Smooth muscle cell (in vitro differentiated cells): ENCODE measurements around the gene PDP2. TPM values are rescaled to one million over a fixed set of nuclear protein-coding genes. Genes with fewer than 3 reads are reported as not detected.

Source experiments
- DNase-seq: peaks from one replicate; lab custom pipeline; 2025; ENCODE audit not compliant: unreplicated experiment; lab: John Stamatoyannopoulos, UW
- H2AFZ ChIP-seq: fragments of 200-600 bp; sonication (generic); 2 replicates; pipeline ENCODE4 v1.6.0; 2016; ENCODE audit warnings: antibody characterized with exemption, low read depth, mild to moderate bottlenecking
- H3F3A ChIP-seq: fragments of 200-600 bp; sonication (generic); 2 replicates; pipeline ENCODE4 v1.6.0; 2017; ENCODE audit warnings: antibody characterized with exemption, low read depth
- H3K27ac ChIP-seq: fragments of 200-600 bp; sonication (generic); 2 replicates; pipeline ENCODE4 v1.5.1; 2016; ENCODE audit warnings: low read depth, mild to moderate bottlenecking
- H3K27me3 ChIP-seq: fragments of 200-600 bp; sonication (generic); 2 replicates; pipeline ENCODE4 v1.6.1; 2016; ENCODE audit warnings: low read depth, mild to moderate bottlenecking
- H3K36me3 ChIP-seq: fragments of 200-600 bp; sonication (generic); 2 replicates; pipeline ENCODE4 v1.5.1; 2016; ENCODE audit warnings: low read depth
- H3K4me1 ChIP-seq: fragments of 200-600 bp; sonication (generic); 2 replicates; pipeline ENCODE4 v1.5.1; 2016; ENCODE audit warnings: low read depth
- H3K4me2 ChIP-seq: fragments of 200-600 bp; sonication (generic); 2 replicates; pipeline ENCODE4 v1.6.0; 2016; ENCODE audit warnings: mild to moderate bottlenecking
- H3K4me3 ChIP-seq: fragments of 200-600 bp; sonication (generic); 2 replicates; pipeline ENCODE4 v1.5.1; 2016; ENCODE audit warnings: mild to moderate bottlenecking
- H3K79me2 ChIP-seq: fragments of 200-600 bp; sonication (generic); 2 replicates; pipeline ENCODE4 v1.6.0; 2016; ENCODE audit warnings: low read depth, mild to moderate bottlenecking
- H3K9ac ChIP-seq: fragments of 200-600 bp; sonication (generic); 2 replicates; pipeline ENCODE4 v1.6.0; 2016; ENCODE audit warnings: low read depth
- H3K9me3 ChIP-seq: fragments of 200-600 bp; sonication (generic); replicated peaks from 2 replicates; pipeline ENCODE4 v1.5.1; 2016; ENCODE audit warnings: low read depth
- H4K20me1 ChIP-seq: fragments of 200-600 bp; sonication (generic); 2 replicates; pipeline ENCODE4 v1.6.0; 2016; ENCODE audit warnings: low read depth
- WGBS: methylation state at CpG from one replicate; pipeline ENCODE4 v1.1.7; 2016; ENCODE audit warnings: low lambda C conversion rate; 5-methylcytosine and 5-hydroxymethylcytosine counted together
- polyA plus RNA-seq: library from polyadenylated mRNA; unstranded; fragments of >200 nt; fragmentation: Nextera tagmentation; extraction: Ambion mirVana; gene quantifications from 2 replicates; pipeline ENCODE4 v1.2.1, GENCODE V29; 2016
- total RNA-seq: library from RNA; depleted of rRNA; stranded (reverse); fragments of >200 nt; gene quantifications from 2 replicates; pipeline ENCODE4 v1.2.3, GENCODE V29; 2014
- TF ChIP-seq, protein P1 (sequence below): fragments of 200-600 bp; sonication (generic); IDR thresholded peaks from 2 replicates; pipeline ENCODE4 v1.5.1; 2017; ENCODE audit warnings: borderline replicate concordance, mild to moderate bottlenecking, antibody characterized with exemption; ENCODE audit not compliant: insufficient read depth, poor library complexity, severe bottlenecking

The PDP2 gene
- total and polyA plus RNA-seq, 2 experiments from 2014 or later: 1.1 to 5.7 TPM

DNA sequence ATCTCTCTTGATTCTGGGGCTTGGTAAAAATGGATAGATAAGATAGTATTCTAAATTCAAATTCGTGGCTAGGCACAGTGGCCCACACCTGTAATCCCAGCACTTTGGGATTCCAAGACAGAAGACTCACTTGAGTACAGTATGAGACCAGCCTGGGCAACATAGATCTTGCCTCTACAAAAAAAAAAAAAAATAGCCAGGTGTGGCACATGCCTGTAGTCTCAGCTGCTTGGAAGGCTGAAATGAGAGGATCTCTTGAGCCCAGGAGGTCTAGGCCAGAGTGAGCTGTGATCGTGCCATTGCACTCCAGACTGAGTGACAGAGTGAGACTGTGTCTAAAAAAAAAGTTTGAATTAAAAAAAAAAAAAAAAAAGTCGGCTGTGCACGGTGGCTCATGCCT is 9.3 kb downstream of the PDP2 start:
- Histone ChIP-seq H3K4me3 (no peak overlapping the region), H3K9ac (no peak overlapping the region), H3K27me3 (no peaks in the 10 kb centered on the region), H3F3A (no peaks in the 10 kb centered on the region), H3K27ac (no peak overlapping the region), H2AFZ (no peak overlapping the region), H3K36me3 (no peaks in the 10 kb centered on the region), H3K4me2 (no peak overlapping the region), H3K9me3 (no peaks in the 10 kb centered on the region), H4K20me1 (peaks cover 22% of the 10 kb centered on the region), H3K79me2 (no peaks in the 10 kb centered on the region), H3K4me1 (no peaks in the 10 kb centered on the region)
- DNase-seq: no peak
- 89% methylated on average over 4 of the region's 4 CpGs for WGBS
- TF ChIP-seq, protein P1, sequence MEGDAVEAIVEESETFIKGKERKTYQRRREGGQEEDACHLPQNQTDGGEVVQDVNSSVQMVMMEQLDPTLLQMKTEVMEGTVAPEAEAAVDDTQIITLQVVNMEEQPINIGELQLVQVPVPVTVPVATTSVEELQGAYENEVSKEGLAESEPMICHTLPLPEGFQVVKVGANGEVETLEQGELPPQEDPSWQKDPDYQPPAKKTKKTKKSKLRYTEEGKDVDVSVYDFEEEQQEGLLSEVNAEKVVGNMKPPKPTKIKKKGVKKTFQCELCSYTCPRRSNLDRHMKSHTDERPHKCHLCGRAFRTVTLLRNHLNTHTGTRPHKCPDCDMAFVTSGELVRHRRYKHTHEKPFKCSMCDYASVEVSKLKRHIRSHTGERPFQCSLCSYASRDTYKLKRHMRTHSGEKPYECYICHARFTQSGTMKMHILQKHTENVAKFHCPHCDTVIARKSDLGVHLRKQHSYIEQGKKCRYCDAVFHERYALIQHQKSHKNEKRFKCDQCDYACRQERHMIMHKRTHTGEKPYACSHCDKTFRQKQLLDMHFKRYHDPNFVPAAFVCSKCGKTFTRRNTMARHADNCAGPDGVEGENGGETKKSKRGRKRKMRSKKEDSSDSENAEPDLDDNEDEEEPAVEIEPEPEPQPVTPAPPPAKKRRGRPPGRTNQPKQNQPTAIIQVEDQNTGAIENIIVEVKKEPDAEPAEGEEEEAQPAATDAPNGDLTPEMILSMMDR: no peak

DNA sequence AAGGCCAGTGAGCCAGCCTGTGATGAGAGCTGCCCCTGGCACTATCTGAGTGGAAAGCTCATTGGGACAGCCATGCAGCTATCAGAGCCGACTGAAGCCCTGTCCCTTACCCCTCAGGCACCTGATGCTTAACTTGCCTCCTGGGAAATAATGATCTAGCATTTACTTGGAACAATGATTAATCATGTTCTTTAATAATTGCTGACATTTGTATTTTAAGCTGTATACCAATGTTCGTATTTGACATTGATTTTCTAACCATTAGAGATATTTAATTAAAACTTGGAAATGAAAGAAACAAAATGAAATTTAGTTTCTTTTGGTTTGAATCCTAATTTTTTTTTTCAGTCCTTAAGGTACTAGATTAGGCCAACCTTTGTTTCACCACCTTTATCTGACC is 10.5 kb downstream of the PDP2 start:
- Histone ChIP-seq H4K20me1 (peaks cover 15% of the 10 kb centered on the region), H3K9ac (no peak overlapping the region), H3K4me1 (no peaks in the 10 kb centered on the region), H3K36me3 (no peaks in the 10 kb centered on the region), H3K4me3 (no peak overlapping the region), H3F3A (no peaks in the 10 kb centered on the region), H3K9me3 (no peaks in the 10 kb centered on the region), H3K27ac (no peak overlapping the region), H2AFZ (no peak overlapping the region), H3K27me3 (no peaks in the 10 kb centered on the region), H3K79me2 (no peaks in the 10 kb centered on the region), H3K4me2 (no peak overlapping the region)
- TF ChIP-seq, protein P1: no peak
- DNase-seq: no peak
- WGBS: 90% methylated on average over 2 of the region's 2 CpGs

DNA sequence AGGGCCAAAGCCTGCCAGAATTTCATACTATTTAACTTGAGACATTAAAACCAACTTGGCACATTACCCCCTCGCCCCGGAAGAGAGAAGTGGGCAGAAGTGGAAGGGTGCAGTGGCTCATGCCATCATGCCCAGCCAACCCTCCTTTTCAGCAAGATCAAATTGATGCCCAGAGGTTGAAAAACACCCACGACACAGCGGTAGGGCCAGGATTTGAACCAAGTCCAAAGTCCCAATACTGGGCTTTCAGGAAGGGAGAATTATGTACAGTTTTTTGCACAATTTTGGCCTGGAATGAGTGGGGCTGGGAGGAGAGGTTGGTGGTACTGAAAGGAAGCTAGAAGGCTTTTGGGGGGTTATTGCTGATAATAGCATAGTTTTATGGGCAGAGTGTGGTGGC is 11.0 kb downstream of the PDP2 start:
- H3K79me2 ChIP-seq: no peaks in the 10 kb centered on the region
- no peak overlapping the region for H2AFZ ChIP-seq
- peaks cover 9% of the 10 kb centered on the region for H4K20me1 ChIP-seq
- H3F3A ChIP-seq: no peaks in the 10 kb centered on the region
- H3K27ac ChIP-seq: no peak overlapping the region
- WGBS: over 99% methylated on average over 4 of the region's 4 CpGs
- DNase-seq: no peak
- no peak overlapping the region for H3K4me3 ChIP-seq
- no peak overlapping the region for H3K4me2 ChIP-seq
- no peak overlapping the region for H3K9ac ChIP-seq
- no peaks in the 10 kb centered on the region for H3K9me3 ChIP-seq
- H3K4me1 ChIP-seq: no peaks in the 10 kb centered on the region
- TF ChIP-seq, protein P1: no peak
- no peaks in the 10 kb centered on the region for H3K36me3 ChIP-seq
- no peaks in the 10 kb centered on the region for H3K27me3 ChIP-seq

DNA sequence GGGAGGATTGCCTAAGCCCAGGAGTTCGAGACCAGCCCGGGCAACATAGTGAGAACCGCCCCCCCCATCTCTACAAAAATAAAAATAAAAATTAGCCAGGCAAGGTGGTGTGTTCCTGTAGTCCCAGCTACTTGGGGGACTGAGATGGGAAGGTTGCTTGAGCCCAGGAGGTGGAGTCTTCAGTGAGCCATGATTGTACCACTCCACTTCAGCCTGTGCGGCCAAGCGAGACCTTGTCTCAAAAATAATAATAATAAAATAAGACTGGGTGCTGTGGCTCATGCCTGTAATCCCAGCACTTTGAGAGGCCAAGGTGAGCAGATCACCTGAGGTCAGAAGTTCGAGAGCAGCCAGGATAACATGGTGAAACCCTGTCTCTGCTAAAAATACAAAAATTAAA is 11.5 kb downstream of the PDP2 start:
- H3K9ac ChIP-seq: no peak overlapping the region
- no peak overlapping the region for H3K4me3 ChIP-seq
- H3K27ac ChIP-seq: no peak overlapping the region
- no peaks in the 10 kb centered on the region for H3F3A ChIP-seq
- H3K4me1 ChIP-seq: no peaks in the 10 kb centered on the region
- TF ChIP-seq, protein P1: no peak
- DNase-seq: no peak
- H3K9me3 ChIP-seq: no peaks in the 10 kb centered on the region
- no peak overlapping the region for H3K4me2 ChIP-seq
- H2AFZ ChIP-seq: no peak overlapping the region
- H3K27me3 ChIP-seq: no peaks in the 10 kb centered on the region
- H3K79me2 ChIP-seq: no peaks in the 10 kb centered on the region
- H4K20me1 ChIP-seq: peaks cover 5% of the 10 kb centered on the region
- WGBS: 98% methylated on average over 6 of the region's 6 CpGs
- H3K36me3 ChIP-seq: no peaks in the 10 kb centered on the region
